Right atrium auricular region (tissue), 2 donors: ENCODE data around the gene COQ2. TPM values are rescaled to one million over a fixed set of nuclear protein-coding genes. Genes with fewer than 3 reads are reported as not detected.

ENCODE experiments used
- DNase-seq: peaks from one replicate; pipeline ENCODE4 v3.0.0-alpha.2; 2019; ENCODE audit warnings: low spot score
- H3K27ac ChIP-seq, 2 donors: fragments of 200-600 bp; sonication (generic); 1 replicate in 1 of 2; 2 replicates in 1 of 2; pipeline ENCODE4 v1.5.1; 2016 to 2019
- H3K27me3 ChIP-seq, 2 donors: fragments of 200-600 bp; sonication (generic); one replicate each; pipeline versions ENCODE4 v1.5.1 to v1.6.0; 2017 to 2019
- H3K36me3 ChIP-seq: fragments of 200-600 bp; sonication (generic); one replicate; pipeline ENCODE4 v1.5.1; 2016
- H3K4me1 ChIP-seq, 2 donors: fragments of 200-600 bp; sonication (generic); one replicate each; pipeline versions ENCODE4 v1.5.1 to v1.6.0; 2017 to 2019
- H3K4me3 ChIP-seq, 2 donors: fragments of 200-600 bp; sonication (generic); 1 replicate in 1 of 2; 2 replicates in 1 of 2; pipeline ENCODE4 v1.5.1; 2017 to 2019; ENCODE audit warnings: mild to moderate bottlenecking in 1 of 2, moderate library complexity in 1 of 2
- H3K9me3 ChIP-seq, 2 donors: fragments of 200-600 bp; sonication (generic); one replicate each; pipeline ENCODE4 v1.5.1; 2019
- total RNA-seq, 2 donors: library from RNA; depleted of rRNA; stranded (reverse); fragments of >200 nt; gene quantifications; one replicate each; pipeline ENCODE4 v1.1.0, GENCODE V29; 2016
- TF ChIP-seq, protein P1 (sequence below), 2 donors: fragments of 200-600 bp; sonication (generic); IDR thresholded peaks; one replicate each; pipeline ENCODE4 v1.5.1; 2019; ENCODE audit warnings: antibody characterized with exemption in 2 of 2

Gene COQ2
- total RNA-seq, 2 donors from 2014 or later = 12.0 to 15.1 TPM

DNA sequence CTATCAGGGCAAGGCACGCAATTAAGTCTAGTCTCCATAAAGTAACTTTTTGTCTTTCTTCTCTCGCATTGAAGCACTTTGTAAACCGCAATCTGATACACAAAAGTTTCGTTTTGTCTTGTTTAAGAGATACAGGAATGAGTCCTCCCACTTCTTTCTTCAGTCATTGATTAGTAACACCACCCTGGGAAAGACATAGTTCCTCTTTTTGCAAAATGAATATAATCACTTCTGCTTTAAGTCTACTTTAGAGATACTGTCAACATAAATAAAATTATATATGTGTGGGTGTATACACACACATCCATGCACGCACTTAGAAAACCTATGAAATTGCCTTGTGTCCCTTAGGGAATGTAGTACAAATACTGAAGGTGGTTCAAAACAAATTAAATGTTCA, 11.7 kb downstream of the COQ2 start:
- TF ChIP-seq, protein P1, sequence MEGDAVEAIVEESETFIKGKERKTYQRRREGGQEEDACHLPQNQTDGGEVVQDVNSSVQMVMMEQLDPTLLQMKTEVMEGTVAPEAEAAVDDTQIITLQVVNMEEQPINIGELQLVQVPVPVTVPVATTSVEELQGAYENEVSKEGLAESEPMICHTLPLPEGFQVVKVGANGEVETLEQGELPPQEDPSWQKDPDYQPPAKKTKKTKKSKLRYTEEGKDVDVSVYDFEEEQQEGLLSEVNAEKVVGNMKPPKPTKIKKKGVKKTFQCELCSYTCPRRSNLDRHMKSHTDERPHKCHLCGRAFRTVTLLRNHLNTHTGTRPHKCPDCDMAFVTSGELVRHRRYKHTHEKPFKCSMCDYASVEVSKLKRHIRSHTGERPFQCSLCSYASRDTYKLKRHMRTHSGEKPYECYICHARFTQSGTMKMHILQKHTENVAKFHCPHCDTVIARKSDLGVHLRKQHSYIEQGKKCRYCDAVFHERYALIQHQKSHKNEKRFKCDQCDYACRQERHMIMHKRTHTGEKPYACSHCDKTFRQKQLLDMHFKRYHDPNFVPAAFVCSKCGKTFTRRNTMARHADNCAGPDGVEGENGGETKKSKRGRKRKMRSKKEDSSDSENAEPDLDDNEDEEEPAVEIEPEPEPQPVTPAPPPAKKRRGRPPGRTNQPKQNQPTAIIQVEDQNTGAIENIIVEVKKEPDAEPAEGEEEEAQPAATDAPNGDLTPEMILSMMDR (IDR thresholded peaks at IDR 0.05) = no peak
- no peak overlapping the region for H3K27ac ChIP-seq
- H3K4me3 ChIP-seq = no peak overlapping the region
- H3K27me3 ChIP-seq = no peaks in the 10 kb centered on the region
- DNase-seq = no peak
- H3K36me3 ChIP-seq = peaks cover 6% of the 10 kb centered on the region
- H3K9me3 ChIP-seq = no peaks in the 10 kb centered on the region
- no peaks in the 10 kb centered on the region for H3K4me1 ChIP-seq

- Histone ChIP-seq H3K4me1 (no peaks in the 10 kb centered on the region), H3K9me3 (no peaks in the 10 kb centered on the region), H3K27ac (no peak overlapping the region), H3K4me3 (no peak overlapping the region), H3K36me3 (peaks cover 16% of the 10 kb centered on the region), H3K27me3 (no peaks in the 10 kb centered on the region)
- TF ChIP-seq, protein P1 (IDR thresholded peaks at IDR 0.05) = no peak
- no peak for DNase-seq
These were observed 15.3 kb downstream of the COQ2 start for GRCh38 chr4:83269256-83269655.

GRCh38 chr4:83268491-83268890, 16.1 kb downstream of the COQ2 start:
- Histone ChIP-seq H3K27me3 (no peaks in the 10 kb centered on the region), H3K4me3 (no peak overlapping the region), H3K9me3 (no peaks in the 10 kb centered on the region), H3K4me1 (no peaks in the 10 kb centered on the region), H3K27ac (no peak overlapping the region), H3K36me3 (peaks cover 16% of the 10 kb centered on the region)
- TF ChIP-seq, protein P1 (IDR thresholded peaks at IDR 0.05) = no peak
- no peak for DNase-seq

DNA sequence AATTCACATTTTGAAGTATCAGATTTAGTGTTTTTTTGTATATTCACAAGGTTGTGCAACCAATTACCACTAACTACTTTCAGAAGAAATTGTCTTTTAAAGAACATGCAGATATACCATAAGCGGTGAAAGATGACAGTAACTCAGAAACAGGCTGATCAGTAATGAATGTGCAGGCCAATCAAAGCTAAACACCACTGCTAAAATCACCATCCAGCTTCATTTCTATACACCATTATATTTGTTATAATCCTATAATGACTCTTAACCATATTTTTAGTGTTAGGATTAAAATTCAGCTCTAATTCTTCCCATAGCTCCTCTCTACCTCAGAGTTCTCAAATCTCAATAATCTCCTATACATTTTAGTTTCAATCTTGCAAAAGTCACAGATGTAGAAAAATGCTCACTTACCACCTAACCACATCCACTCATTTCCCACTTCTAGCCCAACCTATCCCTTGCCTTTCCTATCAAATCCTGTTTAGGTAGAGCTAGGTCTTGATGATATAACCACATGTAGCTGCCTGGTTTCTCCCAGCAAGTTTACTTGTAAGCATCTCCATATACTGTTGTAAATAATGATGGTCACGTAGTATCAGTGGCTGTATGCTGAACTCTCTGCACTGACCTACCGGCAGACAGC, 16.6 kb downstream of the COQ2 start:
- Histone ChIP-seq H3K9me3 (no peaks in the 10 kb centered on the region), H3K4me1 (no peaks in the 10 kb centered on the region), H3K4me3 (no peak overlapping the region), H3K27me3 (no peaks in the 10 kb centered on the region), H3K36me3 (peaks cover 16% of the 10 kb centered on the region), H3K27ac (no peak overlapping the region)
- no peak for DNase-seq
- TF ChIP-seq, protein P1 (IDR thresholded peaks at IDR 0.05) = no peak

GRCh38 chr4:83267121-83267829, 17.3 kb downstream of the COQ2 start:
- DNase-seq = no peak
- no peaks in the 10 kb centered on the region for H3K9me3 ChIP-seq
- H3K36me3 ChIP-seq = peaks cover 16% of the 10 kb centered on the region
- H3K4me1 ChIP-seq = no peaks in the 10 kb centered on the region
- TF ChIP-seq, protein P1 (IDR thresholded peaks at IDR 0.05) = no peak
- H3K4me3 ChIP-seq = no peak overlapping the region
- no peaks in the 10 kb centered on the region for H3K27me3 ChIP-seq
- H3K27ac ChIP-seq = no peak overlapping the region
